NCI-H510A treated with DMSO at 0.1 percent for 48 hours (cell line): ENCODE measurements around the gene SOCS3.

Experiments
- DNase-seq: peaks from one replicate; lab custom pipeline; 2025; lab: John Stamatoyannopoulos, UW

SOCS3 gene

GRCh38 chr17:78390241-78391050, 30.6 kb upstream of the SOCS3 start:
- no peak for DNase-seq

GRCh38 chr17:78387977-78388941, 28.4 kb upstream of the SOCS3 start:
- DNase-seq = no peak

- DNase-seq = no peak
Observed at GRCh38 chr17:78384479-78385175, 24.8 kb upstream of the SOCS3 start.

GRCh38 chr17:78383725-78384471, 24.0 kb upstream of the SOCS3 start:
- DNase-seq = no peak

DNA sequence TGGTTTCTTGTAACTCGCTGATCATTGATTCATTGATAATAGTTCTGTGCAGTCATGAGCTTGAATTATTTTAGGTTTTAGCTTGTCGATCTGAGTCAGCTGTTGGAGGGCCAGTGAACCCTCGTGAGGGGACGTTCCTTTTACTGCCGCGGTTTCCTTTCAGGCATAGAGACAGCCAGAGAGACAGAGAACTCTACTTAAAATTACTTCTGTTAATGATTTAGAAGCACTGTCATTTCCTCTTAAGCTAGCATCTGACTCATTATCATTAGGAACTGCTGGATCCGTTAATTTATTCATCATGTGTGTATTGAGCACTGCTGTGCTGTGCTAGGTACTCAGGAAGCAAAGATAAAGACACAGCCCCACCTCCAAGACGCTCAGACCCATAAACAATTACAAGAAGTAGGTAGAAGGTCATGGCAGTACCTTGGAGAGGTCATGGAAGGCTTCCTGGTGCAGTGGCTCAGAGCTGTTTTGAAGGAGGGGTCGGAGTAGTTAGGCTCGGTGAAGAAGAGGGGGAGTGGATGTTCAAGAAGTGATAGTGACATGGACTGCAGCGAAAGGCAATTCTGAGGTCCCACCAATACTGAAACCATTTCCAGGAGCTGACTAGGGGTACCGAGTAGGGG, 21.8 kb upstream of the SOCS3 start:
- DNase-seq = no peak

DNA sequence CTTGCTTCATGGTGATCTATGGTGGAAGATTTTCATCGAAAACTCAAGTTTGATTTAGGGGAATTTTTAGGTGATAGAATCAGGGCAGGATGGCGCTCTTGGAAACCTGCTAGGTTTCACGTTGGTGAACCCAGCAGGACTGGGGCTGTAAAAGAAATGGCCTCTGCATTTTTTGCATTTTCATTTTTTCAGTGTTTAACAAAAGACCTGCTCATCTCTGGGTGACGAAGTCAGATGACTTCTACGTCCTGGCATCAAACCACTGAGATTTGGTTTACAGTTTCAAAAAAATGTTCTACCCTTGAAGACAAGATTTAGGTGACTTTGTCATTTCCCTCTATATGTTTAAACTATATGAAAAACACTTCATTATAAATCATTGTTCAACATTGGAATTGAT, 20.5 kb upstream of the SOCS3 start:
- DNase-seq = no peak

DNA sequence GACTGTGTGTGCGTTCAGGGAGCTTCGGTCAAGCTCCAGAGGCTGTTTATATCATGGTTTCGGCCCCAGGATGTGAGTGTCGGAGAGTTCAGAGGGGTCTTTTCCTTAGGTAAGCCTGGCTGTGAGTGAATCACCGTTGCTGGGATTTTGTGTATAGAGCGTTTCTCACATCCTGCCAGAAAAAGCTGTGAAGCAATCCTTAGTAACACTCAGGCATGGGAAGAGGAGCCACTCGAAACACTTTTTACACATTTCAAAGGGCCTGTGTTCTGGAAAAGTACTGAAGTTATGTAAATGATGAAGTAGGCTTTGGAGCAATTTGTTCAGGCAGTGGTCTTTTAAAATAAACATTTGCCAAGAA, 19.2 kb upstream of the SOCS3 start:
- DNase-seq = no peak

DNA sequence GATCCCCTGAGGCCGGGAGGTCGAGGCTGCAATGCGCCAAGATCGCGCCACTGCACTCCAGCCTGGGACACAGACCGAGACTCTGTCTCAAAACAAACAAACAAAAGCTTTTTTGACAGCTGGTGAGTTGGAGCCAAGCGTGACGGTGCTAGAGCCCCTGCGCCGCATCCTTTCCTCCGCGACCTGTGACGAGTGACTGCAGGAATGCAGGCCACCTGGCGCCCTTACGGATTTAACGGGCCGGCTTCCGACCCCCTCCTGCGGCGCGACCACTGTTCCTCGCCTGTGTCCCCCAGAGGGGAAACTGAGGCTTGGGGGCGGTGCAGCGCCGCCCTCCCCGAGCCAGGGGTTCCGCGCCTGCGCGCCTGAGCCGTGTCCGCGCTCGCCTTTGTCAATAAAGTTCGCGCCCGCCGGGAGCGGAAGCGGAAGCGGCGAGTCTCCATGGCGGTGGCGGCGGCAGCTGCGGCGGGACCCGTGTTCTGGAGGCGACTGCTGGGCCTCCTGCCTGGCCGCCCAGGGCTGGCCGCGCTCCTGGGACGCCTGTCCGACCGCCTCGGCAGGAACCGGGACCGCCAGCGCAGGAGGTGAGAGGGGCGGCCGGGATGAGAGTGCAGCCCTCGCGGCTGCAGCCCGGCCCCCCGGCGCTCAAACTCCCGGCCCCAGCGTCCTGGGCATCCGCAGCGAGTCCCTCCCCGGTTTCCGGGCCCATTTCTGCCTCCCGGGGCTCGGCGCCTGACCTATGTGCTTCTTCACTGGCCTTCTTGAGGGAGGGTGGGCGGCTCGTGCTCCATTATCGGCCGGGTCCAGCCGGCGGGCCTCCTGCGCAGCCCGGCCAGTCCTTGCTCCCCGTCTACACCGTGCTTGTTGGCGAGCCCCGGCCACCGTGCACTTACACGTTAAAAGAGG, 18.6 kb upstream of the SOCS3 start, which contains the start of gene PGS1:
Gene PGS1 (plus strand): TSS at position 425 of the 906 bp plus-strand sequence. CDS start 17 bp downstream, at position 442.
- DNase-seq = peak; percentile 61

DNA sequence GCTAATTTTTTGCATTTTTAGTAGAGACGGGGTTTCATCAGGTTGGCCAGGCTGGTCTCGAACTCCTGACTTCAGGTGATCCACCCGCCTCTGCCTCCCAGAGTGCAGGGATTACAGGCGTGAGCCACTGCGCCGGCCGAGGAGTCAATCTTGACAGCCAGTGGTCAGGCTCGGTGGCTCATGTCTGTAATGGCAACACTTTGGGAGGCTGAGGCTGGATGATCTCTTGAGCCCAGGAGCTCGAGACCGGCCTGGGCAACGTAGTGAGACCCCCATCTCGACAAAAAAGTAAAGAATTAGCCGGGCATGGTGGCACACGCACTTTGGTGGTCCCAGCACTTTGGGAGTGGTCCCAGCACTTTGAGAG, 18.0 kb upstream of the SOCS3 start:
- no peak for DNase-seq

- no peak for DNase-seq
Observed at GRCh38 chr17:78376161-78376560, 16.3 kb upstream of the SOCS3 start.

GRCh38 chr17:78375401-78376151, 15.7 kb upstream of the SOCS3 start:
- no peak for DNase-seq

GRCh38 chr17:78374631-78375274, 14.9 kb upstream of the SOCS3 start:
- no peak for DNase-seq

DNA sequence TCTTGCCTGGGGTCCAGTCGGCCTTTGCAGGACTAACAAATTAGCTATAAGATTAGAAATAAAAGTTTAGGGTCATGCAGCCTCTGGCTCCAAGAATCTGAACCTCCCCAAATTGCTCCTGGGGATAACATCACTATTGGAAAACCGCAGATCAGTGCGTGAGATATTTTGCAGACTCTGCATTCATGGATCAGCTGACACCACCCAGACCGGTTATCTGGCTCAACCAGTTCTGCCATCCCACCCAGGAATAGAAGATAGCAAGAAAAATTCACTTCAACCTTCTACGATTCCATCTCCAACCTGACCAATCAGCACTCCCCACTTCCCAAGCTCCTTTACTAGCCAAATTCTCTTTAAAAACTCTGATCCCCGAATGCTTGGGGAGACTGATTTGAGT, 14.3 kb upstream of the SOCS3 start:
- DNase-seq = no peak

GRCh38 chr17:78372841-78373240, 13.0 kb upstream of the SOCS3 start:
- DNase-seq = no peak

DNA sequence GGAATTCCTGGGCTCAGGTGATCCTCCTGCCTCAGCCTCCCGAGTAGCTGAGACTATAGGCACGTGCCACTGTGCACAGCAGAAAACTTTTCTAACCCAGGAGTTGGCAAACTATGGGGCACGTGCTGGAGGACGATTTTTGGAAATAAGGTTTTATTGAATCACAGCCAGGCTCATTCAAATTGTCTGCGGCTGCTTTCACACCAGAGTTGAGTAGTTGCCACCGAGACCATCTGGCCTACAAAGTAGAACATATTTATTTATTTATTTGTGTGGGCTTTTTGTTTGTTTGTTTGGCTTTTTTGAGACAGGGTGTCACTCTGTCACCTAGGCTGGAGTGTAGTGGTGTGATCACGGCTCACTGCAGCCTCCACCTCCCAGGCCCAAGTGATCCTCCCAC, 11.2 kb upstream of the SOCS3 start:
- no peak for DNase-seq

DNA sequence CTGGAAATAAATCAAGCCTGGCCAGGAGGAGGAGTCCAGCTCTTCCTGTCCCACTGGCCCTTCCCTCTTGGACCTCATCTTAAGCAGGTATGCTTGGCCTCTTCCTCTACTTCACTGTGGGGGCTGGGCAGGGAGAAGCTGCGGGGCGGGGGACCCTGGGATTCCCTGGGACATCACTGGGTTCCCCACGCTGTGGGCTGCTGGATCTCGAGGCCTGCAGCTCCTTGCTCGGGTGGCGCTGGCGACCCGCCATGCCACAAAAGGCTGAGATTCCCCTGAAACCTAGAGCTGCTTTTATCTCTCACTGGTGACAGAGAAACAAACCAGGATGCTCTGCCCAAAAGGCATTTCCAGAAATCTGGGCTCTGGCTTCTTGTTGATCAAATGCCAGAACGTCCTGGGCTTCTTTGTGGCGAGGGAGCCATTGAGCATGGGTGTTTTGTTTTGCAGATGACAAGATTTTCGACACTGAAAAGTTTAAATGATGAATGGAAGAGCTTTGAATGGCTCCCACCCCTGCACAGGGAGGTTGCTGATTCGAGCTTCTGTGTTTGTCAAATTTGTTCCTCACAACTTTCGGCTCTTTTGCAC, 10.0 kb upstream of the SOCS3 start:
- no peak for DNase-seq

DNA sequence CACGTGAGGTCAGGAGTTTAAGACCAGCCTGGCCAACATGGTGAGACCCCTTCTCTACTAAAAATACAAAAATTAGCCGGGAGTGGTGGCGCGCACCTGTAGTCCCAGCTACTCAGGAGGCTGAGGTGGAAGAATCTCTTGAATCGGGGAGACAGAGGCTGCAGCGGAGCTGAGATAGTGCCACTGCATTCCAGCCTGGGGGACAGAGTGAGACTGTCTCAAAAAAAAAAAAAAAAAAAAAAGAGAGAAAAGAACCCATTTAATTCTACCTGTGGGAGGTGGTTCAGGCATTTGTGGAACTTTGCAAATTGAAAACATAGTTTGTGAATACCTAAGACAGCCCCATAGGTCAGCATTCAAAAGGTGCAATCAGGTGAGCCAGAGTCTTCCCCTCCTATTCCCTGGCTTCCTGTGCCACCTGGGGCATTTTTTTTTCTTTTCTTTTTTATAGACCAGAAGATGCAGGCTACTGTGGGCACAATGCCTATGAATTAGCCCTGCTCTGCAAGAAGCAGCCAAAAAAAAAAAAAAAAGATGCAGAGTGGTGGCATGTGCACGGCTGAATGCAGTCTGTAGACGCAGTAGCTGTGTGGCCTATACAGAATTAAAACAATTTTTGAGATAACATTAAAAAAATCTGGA, 9.1 kb upstream of the SOCS3 start:
- DNase-seq = no peak

DNA sequence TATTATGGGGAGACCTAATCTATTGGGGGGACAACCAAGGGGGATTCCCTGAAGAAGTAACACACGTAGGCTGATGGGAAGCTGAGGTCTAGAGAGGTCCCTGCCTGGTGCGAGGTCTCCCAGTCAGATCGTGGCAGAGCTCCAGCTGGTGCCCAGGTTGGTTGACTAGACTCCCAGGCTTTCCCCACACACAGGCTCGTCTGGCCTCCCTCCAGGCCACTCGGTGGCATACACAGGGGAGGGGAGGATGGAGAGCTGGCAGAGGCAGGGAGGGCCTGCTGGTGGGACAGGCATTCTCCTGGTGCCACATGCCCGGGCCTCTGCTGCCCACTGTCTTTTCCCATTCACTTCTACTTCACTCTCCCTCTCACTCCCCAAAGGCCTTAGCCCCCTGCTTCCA, 8.5 kb upstream of the SOCS3 start:
- DNase-seq = no peak
